COLO668 (cell line): Measurements from ENCODE around the gene ATP2B3.

Experiments
- DNase-seq: peaks from one replicate; lab custom pipeline; 2025; ENCODE audit not compliant: unreplicated experiment; lab: John Stamatoyannopoulos, UW

The ATP2B3 gene

DNA sequence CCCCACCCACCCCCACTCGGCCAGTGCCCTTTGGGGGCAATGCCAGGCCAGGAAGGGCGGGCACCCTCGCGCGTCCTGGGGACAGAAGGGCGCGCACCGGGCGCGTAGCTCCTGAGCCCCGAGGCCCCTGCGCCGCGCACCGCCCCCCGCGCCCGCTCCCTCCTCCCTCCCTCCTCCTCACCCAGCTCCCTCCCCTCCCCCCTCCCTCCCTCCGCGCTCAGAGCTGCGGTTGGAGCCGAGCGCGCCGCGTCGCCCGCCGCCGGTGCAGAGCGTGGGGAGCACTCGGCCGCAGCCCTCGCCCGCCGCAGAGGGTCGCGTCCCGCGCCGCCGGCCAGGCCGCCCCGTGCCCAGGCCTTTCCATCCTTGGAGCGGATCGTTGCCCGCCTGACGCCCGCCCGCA, at the start of gene ATP2B3:
Gene ATP2B3 (plus strand): TSS at position 220 of the 400 bp plus-strand sequence. CDS start 18,606 bp downstream, outside the sequence.
- no peak for DNase-seq

DNA sequence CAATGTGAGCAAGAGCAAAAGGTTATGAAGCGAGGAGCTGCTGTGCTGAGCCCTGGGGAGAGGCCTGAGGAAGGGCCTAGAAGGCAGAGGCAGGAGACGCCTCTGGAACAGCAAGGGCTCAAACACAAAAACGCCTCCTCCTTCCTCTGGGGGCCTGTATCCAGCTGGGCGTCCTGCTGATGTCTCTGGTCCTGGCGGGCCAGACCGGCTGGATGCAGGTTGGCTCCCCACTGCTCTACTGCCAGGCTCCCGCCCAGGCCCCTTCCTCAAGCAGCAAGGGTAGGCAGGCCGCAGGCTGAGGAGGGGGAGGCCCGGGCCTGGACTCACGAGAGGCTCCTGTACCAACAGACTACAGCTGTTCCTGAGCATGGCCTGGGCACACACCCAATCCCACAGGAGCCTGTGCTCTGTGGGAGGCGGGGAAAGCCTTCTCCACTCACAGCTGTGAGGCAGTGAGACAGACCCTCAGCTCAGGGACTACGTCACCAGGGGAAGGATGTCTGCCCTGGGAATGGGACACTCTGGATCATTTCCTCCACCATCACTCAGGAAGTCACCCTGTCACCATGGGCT, 49.3 kb upstream of the ATP2B3 start:
- no peak for DNase-seq

DNA sequence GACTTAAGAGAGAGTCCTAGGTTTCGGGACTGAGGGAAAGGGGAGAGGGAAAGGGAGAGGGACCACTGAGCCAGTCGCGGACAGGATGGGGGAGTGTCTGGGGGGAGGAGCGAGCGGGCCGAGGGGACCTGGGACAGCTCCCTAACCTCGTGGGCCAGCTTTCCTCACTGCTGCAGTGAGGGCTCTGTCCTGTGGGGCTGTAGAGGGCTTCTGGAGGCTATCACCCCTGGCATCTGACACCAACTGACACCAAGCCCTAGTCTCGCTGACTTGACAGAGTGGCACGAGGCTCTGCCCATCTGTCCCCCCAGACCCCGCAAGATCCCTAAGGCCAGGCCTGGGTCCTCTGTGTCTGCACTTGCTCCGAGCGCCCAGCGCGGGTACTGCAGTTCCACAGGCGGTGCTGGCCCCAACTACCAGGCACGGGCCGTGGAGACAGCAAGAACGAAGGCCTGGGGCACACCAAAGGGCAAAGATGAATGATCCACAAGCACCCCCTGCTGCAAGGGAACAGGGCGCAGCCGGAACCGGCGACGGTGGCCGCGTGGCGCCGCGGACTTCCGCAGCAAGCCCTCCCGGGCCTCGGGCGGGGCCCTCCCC, 47.5 kb upstream of the ATP2B3 start:
- DNase-seq: peak; percentile 73

DNA sequence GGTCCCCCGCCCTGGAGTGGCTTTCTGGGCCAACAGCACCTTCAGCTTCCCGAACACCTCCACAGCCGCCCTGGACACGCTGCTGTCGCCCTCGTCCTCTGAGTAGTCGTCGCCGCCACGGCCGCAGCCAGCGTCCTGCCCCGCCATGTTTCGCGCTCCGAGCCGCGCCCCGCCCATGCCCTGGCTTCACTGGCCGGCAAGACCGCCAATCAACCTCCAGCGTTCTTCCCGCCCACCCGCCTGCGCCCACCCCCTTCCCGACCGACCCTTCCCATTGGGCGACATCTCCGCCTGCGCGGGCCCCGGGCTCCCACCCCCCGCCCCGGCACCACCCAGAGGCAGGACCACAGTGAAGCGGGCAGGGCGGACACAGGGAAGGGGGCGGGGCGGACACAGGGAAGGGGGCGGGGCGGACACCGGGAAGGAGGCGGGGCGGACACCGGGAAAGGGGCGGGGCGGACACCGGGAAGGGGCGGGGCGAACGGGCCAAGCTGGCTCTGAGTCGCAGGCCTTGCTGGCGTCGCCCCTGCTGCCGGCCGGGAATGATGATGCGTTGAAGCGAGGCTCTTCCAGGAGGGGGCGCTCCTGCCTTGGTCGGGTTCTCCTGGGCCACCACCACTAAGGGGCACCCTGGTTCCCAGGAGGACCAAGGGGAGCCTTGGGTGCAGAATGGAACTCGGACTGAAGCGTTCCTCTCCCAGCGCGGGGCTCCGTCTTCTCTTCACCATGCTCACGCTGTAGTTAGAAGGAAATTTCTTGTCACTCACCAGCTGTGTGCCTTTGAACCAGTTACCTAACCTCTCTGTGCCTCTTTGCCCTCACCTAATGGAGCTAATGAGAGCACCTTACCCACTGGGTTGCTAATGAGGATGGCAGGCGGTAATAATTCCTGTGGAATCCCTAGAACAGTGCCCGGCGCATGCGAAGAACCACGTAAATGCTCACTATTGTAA, 46.8 kb upstream of the ATP2B3 start, which contains the start of gene HAUS7:
Gene HAUS7 (minus strand): TSS at position 166 of the 953 bp plus-strand sequence. CDS start 19 bp downstream, at position 147.
- peak; percentile 95 for DNase-seq

DNA sequence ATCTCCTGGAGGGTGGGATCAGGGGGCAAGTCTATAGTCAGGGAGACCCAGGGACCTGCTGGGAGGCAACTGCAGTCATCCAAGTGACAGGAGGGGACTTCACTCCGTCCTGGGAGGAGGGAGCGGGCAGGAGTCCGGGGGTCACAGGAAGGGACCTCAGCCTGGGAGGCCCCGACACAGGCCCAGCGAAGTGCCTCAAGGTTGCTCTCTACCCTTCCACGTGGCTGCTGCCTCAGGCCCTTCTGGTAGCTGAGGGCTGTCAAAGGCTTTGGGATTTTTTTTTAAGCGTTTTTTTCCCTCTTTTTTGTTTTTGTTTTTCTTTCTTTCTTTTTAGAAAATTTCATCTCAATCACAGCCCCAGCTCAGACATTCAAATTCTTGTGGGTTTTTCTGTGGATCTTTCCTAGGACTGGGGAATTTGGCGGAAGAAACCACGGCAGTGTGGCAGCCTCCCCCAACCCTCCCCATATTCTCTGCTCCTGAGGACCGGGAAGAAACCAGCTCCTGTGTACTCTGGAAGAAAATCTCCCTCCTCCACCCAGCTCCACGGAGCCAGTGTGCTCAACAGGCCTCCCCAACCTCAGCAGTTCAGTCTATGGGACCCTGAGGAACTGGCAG, 45.7 kb upstream of the ATP2B3 start:
- no peak for DNase-seq

DNA sequence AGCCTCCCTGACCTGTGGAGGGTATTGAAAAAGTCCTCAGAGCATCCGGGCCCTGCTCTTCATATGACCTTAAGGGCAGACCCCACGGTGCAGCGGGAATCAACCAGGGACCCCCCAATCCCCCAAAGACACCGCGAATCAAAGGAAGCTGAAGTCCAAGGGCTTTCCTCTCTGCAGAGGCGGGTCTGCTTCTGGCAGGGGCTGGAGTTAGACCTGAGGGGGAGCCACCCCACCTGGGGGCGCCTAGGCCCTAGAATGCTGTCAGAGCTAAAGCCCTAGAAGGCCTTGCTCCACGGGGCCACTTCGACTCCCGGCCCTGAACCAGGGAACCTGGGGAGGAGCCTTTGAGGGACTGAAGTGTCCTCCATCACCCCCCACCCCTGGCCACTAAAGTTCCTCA, 44.3 kb upstream of the ATP2B3 start:
- DNase-seq: no peak

DNA sequence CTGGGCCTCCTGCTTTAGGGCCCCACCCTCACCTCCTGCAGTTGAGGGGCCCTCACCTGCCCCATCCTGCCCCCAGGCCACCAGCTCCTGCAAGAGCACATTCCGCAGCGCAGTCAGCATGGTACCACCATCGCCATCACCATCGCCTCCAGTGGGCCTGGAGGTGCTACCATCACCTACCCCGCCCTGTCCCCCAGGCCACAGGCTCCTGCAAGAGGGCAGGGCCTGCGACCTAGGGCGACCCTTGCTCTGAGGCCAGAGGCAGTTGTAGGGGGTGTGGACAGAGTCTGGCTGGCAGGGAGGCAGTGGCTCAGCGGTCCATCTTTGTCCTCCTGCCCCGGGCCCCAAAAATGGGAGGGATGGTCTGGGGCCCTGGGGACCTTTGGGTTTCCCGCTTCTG, 43.2 kb upstream of the ATP2B3 start:
- no peak for DNase-seq

DNA sequence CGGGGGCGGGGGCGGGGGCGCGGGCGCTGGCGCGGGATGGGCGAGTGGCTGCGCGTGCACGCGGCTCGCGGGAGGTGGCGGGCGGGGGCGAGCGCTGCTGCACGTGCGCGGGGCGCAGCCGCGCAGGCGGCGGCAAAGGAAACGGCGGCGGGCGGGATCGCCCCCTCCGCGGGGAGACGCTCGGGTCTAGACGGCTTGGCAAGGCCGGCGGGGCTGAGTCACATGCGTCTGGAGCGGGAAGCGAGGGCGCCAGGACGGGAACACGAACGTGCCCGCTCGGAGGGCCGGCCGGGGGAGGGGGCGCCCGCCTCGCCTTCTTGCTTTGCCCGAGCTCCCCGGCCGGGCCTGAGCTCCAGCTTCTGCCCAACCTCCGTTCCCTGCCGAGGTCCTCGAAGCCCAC, 42.7 kb upstream of the ATP2B3 start:
- DNase-seq: peak; percentile 54

DNA sequence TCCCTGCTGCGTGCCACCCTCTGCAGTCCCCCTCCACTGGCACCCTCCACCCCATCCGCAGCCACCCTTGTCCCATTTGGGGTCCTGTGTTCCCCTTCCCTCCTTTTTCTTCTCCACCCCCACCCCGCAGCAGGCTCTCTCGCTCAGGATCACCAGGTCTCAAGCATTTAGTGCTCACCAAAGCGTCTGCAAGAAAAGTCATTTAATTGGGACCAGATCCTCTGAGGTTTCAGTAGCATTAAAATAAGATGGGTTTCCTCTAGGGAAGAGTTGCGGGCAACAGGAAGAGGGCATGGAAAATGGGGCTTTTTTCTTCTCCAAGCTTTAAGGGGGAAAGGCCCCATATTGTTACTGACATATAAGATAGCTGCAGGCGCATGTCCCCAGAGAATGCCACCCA, 42.2 kb upstream of the ATP2B3 start:
- DNase-seq: no peak

DNA sequence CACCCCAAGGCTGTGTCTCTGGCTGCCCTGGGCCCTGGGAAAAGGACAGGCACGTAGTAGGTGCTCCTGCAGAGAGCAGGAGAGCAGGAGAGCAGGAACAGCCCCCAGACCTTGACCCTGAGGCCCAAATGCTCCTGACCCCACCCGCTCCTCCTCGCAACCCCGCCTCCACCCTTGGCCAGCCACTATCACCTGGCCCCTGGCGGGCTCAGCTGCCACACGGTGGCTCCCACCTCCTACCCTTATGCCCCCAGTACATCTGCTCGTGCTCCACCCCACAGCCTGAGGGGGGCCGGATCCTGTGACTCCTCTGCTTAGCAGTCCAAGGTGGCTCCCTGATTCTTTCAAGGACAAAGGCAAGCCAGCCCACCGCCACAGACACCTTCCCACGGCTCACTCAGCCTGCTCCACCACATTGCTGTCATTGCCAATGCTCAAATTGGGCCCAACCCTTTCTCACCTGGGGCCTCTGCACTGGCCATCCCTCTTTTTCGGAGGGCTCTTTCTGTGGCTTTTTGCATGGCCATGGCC, 41.6 kb upstream of the ATP2B3 start:
- DNase-seq: no peak

DNA sequence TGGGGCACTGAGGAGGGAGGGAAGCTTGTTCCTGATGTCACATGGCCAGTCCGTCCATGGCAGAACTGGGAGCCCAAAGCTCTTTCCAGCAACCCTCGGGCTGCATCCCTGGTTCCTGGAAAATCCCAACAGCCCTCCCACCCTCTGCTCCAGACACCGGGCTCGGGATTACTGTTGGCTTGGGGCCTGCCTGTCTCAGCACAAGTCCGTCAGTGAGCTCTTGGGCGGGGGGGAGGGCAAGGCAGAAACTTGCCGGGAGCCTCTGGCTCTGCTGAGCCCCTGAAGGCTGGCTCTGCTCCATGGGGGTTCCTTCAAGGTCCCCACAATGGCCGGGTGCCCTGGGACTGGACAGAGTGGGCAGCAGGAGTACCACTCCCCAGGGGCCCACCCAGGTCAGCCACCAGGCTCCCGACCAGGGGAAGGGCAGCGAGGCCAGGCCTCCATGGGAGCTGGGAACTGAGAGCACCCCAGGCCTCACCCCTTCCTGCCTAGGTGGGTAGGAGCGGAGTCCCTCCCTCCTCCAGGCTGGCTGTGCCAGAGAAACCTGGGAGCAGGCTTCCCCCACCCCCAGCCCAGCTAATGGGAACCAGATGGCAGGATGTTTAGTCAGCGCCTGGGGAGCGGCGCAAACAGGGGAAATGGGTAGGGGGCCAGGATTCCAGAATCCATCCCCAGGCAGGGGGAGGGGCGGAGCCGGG, 40.6 kb upstream of the ATP2B3 start:
- no peak for DNase-seq

DNA sequence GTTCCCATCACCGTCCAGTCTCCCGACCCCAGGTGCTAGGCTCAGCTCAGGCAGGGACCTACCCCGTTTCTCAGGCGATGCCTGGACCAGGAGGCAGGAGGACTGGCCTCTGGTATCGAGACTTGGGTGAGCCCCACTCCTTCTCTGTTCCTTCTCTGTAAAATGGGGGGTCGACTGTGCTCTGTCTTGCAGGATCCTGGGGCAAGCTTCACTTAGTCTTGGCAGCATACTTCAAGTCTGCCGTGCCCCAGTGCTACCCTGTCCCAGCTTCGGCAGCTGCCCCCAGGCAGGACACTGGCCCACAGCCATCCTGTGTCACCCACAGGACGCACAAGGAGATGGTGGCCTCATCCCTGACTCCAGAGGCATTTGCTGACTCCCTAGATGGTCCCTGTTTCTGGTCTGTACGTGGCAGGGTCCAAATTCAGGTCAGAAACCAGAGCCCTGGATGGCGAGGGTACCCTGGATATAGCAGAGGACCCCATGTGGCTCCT, 40.0 kb upstream of the ATP2B3 start:
- DNase-seq: no peak

DNA sequence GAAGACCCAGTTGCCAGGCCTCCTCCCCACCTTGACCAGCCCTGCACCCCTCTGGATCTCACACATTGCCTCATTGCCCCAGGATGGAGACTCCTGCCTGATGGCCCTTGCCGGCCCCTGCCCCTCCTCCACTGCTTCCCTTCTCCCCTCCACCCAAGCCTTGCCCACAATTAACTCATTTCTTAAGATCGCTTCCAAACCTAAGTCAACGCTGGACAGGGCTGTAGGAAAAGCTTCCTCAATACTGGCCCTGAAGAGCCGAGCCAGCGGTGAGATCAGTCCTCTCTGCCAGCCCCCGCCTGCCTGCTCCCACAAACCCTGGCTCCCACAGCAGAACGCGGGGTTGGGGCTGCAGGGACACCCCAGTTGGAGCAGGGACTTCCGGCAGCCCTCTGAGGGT, 39.5 kb upstream of the ATP2B3 start:
- DNase-seq: no peak

DNA sequence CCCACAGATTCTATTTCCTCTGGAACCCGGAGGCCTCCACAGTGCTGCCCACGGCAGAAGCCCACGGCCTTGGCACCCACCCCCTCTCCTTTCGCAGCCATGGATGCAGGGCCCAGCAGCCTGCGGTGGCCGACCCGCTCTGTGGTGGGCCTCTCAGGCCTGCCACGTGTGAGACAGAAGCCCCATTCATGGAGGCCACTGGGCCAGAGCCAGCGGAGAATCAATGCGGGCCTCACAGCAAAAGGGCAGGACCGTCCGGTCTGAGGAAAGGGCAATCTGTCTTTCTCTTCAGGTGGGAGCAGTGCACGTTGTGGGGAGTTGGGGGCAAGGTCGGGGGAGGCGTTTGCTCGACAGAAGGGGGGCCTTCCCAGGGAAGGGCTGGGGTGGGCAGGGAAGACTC, 38.7 kb upstream of the ATP2B3 start:
- DNase-seq: no peak

DNA sequence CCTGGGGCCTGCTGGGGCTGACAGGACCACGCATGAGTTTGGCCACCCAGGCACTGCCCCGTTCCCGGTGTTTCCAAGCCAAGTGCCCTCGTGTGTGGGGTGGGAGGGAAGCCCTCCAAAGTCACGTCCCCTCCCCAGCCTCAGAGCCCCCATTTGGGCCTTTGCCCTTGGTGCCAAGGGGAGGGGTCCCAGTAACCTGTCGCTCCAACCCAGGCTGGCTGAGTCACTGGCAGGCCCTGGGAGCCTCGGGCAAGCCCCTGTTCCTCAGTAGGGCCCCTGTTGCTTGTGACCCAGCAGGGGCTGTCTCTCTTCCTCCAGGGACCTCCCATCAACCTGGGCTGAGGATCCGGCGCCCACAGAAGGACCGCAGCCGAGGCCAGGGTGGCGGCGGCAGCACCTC, 36.4 kb upstream of the ATP2B3 start:
- DNase-seq: no peak

DNA sequence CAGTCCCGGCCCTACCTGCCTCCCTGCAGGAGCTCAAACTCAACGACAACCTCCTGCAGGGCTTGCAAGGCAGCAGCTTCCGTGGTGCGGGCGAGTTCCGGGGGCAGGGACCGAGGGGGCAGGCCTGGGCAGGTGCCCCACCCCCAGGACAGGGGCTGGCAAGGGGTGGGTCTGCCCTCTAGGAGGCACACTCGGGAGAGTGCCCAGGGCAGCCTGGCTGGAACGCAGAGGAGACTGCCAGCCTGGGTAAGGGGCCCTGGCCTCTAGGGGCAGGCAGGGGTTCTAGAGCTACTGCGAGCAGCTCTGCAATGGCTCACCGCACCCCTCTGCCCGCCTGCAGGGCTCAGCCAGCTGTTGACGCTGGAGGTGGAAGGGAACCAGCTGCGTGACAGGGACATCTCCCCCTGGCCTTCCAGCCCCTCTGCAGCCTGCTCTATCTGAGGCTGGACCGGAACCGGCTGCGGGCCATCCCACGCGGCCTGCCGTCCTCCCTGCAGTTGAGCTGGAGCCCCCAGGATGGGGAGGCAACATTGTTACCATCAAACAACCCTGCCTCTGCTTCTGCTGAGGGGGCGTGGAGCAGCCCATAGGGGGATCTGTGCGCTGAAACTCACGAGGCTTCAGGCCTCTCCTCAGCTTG, 34.9 kb upstream of the ATP2B3 start:
- no peak for DNase-seq

DNA sequence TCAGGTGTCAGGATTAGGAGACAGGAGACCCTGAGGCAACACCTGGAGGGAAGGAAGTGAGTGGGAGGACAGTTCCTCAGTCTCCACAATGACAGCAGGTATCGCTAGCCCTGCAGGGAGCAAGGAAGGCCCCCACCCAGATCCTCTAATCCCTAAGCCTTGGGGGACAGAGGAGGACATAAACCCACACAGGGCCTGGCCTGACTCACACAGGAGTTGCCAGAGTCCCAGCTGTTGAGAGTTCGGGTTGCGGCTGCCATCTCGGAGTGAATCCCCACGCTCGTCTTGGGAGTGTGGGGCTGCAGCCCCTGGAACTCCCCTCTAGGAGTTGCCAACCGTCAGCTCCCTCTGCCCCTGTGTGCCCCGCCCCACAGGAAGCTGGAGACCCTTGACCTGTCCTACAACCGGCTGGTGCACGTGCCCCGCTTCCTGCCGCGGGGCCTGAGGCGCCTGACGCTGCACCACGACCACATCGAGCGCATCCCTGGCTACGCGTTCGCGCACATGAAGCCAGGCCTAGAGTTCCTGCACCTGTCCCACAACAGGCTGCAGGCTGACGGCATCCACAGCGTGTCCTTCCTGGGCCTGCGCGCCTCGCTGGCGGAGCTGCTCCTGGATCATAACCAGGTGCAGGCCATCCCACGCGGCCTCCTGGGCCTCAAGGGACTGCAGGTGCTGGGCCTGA, 31.9 kb upstream of the ATP2B3 start:
- peak; percentile 21 for DNase-seq

DNA sequence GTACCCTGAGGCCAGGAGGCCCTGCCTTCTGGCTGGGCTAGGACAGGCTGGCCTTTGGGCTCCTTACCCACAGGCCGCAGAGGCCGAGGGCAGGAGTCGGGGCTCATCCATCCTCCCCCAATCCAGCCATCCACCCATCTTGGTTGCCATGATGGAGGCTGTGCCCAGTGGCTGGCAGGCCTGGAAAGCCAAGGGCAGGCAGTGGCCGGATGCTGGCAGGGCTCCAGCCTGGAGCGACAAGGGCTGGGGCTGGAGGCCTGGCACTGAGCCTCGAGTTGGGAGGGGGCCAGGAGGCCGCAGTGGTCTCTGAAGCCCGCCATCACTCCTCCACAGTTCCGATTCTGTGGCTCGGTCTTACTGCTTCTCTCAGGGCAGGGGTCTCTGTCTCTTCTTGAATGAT, 31.3 kb upstream of the ATP2B3 start:
- no peak for DNase-seq

DNA sequence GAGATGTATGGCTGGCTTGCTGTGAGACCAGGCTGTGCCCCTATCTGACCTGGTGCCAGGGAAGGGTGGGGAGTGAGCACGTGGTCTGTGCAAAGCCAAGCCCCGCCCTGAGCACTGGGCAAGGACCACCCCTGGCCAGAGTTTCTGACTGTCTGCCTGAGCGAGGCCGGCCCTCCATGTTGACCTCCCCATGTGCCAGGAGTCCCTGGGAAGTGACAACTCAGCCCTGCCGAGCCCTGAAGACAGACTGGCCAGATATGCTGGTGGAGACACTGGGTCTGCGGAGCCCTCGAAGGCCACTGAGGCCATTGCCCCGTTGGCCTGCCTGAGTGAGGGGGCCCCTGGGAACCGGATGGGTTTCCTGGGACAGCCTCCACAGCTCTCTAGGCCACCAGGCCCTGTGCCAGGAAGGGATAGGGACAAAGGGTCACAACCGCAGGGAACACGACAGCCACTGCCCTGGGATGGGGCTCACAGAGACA, 29.8 kb upstream of the ATP2B3 start:
- DNase-seq: no peak
